Ramos (cell line): ENCODE data around the gene ZNF768.
"Not testable (repeated sequence)": the region's sequence is repeated elsewhere in the genome, so short reads cannot be mapped to it uniquely, and the experiment has no call there.

Source experiments
- in situ Hi-C: fragments of 300-500 bp; cut with MboI; formaldehyde crosslinking; loops from one replicate; pipeline ENCODE4 v1.14.3; 2022; ENCODE audit warnings: low sequenced_read_pairs; ENCODE audit not compliant: unreplicated experiment

Gene ZNF768

DNA sequence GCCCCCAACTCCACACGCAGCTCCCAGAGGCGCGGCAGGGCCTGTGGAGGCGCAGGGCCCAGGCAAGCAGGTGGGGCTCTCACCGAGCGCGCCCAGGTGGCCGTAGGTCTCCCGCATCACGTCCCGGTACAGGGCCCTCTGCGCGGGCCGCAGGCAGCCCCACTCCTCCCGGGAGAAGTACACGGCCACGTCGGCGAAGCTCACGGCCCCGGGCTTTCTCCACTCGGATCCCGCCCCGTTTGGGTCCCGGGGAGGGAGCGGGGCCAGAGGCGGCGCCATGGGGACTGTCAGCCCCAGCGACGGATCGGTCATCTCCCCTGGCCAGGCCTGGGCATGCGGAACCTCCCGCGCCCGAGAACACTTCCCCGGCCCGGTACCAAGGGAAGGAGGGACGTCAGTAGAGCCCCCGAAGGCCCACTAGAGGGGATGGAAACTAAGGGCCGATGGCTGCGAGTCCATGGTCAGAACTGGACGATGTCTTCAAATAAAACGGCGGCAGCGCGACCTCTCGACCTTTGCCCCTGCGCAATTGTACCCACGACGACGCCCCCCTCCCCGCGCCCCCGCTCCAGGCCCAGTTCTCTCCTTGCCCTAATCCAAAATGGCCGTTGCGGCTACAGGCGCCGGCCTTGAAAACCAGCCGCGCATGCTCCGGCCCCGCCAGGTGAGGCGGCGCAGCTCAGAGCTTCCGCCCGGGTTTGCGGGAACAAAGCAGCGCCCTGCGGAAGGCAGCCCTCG lies 8.2 kb upstream of the ZNF768 start, which contains the start of gene ZNF747:
TSS of gene ZNF747 (minus strand) at position 491 of the 738 bp plus-strand sequence. CDS start at position 312, 179 bp downstream.
- in situ Hi-C loops, result no loop called here

DNA sequence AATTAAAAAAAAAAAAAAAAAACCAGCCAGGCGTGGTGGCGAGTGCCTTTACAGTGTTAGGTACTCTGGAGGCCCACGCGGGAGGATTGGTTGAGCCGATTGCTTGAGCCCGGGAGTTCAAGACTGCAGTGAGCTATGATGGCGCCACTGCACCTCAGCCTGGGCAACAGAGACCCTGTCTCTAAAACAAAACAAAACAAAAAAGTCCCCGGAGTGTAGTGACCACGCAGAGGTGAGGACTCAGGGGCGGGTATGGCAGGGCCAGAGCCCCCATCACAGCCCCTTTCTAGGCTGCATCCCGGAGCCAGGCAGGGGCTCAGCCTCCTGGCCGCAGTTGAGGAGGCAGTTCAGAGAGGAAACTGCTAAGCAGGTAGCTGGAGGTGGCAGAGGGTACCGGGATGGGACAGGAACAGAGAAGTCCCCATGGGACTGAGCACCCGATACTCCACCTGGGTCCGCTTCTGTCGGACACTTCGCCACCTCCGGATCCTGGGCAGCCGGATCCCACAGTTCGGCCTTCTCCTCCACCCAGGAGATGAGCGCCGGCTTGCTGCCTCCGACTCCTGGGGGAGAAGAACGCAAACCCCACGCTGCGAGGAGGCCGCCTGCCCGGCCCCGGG lies 7.5 kb upstream of the ZNF768 start:
- in situ Hi-C loops, result no loop called here

DNA sequence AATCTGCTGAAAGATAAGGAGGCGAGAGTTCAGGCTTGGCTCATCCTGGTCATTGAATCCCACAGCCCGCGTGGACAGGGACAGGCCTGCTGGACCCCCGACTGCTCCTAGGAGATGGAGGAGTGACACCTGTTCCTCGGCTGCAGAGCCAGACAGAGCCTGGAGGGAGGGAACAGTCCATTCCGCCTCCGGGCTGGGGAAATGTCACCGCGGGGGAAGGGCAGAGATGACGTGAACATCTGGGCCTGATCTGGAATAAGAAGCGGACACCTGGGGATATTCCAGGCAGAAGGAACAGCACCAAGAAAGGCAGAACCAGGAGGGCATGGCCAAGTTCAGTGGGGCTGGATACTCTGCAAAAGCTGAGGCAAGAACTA lies 6.8 kb upstream of the ZNF768 start:
- in situ Hi-C loops, result no loop called here

DNA sequence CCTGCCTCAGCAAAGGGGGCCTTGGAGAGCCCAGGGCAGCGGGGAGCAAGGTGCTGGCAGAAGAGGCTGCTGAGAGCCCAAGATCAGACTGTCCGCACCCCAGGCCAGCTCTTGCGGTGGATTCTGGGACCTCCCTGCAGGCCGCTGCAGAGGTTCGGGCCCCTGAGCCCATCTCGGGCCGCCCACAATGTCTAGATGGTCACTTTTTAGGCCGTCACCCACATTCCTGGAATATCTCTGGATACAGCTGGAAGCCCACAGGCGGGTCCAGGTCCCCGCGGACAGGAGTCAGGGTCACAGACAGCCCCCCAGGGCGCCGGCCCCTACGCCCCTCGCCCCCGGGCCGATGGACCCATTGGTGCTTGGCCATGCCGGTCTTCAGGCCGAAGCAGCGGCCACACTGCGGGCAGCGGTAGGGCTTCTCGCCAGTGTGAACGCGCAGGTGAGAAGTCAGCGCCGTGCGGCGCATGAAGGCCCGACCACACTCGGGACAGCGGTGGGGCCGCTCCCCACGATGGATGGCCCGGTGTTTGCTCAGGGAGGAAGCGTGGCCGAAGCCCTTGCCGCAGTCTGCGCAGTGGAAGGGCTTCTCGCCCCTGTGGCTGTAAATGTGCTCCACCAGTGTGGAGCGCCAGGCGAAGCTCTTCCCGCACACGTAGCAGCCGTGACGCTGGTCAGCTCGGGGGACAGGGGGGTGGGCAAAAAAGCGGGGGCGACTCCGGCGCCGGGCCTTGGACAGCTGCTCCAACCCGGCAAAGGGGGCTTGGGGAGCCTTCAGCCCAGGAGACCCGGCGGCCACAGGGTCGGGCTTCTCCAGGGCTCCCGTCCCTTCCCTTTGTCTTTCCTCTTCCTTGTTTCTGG lies 6.1 kb upstream of the ZNF768 start:
- in situ Hi-C loops, result no loop called here

DNA sequence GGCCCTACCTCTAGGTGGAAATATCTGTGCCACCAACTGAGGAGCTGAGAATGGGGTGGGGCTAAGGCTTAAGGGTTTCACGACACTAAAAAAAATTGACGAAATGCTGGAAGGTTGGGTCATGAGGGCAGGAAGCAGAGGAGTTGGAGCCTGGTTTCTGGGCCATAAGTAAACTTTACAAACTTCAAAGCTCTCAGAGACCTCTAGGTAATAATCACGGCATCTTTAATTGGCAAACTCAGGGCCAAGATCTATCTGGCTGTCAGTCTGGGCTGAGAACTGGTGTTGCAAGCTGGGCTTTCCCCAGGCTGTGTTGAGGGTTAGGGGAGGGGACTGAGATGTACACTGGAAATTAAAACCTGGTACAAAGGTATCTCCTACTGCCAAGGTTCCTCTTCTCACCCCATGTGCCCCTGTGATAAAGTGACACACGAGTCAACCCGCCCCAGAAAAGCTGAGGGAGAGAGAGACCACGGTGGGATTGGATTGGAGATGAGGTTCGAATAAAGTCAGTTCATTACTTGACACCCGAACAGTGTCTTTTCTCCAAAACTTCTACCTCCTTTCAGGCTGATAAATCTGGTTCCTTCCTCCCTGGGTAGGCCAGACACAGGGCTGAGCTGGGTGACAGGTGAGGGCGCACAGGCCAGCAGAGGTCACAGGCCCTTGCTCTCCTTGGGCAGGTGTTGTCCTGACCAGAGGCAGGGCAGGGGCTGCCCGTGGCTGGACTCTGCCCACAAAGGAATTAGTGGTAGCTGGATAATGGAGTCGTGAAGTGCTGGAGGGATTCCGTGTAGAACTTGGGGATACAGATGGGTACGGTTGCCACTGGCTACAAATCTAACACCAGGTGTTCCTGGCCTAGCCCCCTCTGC lies 4.0 kb upstream of the ZNF768 start:
- in situ Hi-C loops, result no loop called here

DNA sequence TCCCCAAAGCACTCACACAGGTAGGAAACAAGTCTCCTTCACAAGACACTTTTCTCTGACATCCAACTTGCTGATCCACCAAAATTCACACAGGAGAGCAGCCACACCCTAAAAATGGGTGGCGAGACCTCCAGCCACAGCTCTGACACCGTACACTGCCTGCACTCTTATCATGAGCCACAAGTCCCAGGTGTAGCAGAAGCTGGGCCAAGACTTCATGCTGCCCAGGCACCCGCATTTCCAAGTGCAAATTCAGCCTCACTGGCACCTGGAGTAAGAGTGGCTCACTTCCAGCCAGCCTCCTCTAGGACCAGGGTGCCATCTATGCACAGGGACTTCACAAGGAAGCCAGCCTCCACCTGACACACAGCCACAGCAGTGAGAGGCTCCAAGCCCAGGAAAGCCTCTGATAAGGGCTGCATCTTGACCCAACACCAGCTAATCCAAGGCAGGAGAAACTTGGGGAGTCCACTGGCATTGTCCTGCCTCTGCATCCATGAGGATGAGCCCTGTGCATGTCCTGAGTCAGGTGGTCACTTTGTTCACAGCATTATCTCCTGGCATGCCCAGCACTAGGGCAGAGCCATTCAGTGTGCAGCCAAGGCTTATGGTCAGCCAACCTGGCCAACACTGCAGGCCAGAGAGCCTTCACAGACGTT lies 2.6 kb upstream of the ZNF768 start:
- in situ Hi-C loops, result no loop called here

DNA sequence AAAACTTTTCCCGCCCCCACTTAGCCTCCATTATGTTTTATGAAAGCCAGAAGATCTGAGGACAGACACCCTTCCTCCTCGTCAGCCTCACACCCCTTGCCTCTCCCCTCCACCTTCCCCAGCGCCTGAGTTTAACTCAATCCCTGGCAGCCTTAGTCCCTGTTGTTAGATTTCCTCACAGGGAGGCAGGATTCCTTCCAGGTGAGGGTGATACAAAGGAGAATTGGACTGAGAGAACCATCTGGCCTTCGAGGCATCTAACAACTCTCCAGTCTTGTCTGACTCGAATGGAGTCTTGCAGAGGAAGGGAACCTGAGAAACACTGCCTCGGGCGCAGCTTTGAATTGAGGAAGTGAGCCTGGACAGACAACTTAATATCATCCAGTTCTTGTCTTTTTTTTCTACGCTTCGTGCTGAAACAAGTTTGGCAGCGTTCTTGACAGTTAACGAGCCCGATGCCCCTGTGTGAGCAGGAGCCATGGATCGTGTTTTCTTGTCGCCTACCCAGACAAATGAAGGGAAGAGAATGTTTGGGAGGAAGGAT lies 1.3 kb upstream of the ZNF768 start:
- in situ Hi-C loops, result no loop called here

DNA sequence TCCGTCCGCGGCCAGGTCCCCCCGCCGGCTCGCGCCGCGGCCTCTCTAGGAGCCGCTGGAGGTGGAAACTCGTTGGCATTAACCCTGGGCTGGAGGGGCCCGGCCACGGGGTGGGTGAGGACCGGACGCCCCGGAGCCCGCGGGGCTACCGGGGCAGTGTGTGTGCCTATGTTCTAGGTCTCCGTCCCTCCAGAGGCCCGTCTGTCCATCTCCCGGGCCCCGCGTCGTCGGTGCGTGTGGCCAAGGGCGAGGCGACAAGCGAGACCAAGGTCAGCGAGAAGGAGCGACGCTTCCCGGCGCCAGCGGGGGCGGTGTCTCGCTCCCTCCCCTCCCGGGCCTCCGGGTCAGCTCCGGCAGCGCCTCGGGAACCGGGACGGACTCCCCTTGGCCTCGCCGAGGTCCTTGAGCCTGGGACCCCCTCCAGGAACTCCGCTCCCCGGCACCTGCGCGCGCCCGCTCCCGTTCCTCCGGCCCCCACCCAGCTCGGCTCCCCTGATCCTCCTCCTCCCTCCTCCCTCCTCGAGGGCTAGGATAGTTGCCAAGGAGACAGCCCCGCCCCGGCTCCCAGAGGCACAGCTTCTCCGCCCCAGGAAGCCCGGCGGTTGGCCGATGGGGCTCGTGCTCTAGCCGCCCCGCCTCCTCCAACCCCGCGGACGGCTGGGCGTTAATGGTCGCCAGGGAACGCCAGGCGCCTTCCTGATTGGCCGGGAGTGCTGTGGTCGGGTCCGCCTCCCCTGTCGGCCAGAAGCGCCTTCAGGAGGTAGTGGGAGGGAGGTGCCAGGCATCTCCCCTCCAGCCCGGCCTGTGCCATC lies 663 bp upstream of the ZNF768 start:
- in situ Hi-C loops, result no loop called here

DNA sequence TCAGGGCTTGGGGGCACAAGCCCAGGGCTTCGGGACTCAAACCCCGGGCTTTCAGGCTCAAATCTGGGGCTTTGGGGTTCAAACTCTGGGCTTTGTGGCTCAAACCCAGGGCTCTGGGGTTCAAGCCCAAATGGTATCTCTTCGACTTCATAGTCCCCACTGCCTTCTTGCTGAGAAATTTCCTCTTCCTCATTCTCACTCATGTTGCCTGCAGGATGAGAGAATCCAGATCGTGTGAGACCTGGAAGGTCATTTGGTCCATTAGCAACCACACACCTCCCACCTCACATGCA lies 576 bp downstream of the ZNF768 start:
- in situ Hi-C loops, result no loop called here

DNA sequence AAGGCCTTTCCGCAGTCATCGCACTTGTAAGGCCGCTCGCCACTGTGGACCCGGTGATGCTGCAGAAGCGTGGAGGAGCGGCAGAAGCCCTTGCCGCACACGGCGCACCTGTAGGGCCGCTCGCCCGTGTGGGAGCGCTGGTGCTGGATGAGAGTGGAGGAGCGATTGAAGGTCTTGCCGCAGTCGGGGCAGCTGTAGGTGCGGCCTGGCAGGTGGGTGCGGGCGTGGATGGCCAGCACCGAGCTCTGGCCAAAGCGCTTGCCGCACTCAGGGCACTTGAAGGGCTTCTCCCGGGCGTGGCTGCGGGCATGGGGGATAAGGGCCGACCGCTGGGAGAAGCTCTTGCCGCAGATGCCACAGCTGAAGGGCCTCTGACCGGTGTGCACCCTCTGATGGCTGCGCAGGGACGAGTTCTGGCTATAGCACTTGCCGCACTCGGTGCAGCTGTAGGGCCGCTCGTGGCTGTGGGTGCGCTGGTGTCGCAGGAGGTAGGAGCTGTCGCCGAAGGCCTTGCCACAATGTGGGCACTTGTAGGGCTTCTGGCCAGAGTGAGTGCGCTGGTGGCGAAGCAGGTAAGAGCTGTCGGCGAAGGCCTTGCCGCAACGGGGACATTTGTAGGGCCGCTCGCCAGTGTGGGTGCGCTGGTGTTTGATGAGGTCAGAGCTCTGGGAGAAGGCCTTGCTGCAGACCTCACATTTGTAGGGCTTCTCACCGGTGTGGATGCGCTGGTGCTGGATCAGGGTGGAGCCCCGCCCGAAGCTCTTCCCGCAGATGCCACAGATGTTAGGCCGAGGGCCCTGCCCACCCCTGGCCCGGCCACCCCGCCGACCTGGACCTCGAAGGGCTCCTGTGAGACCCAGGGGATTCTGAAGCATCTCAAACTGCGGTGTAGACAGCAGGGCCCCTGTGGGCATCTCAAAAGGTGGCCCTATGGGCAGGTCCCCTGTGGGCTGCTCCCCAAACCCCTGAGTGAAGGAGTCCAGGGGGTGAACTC lies 1.5 kb downstream of the ZNF768 start:
- in situ Hi-C loops, result no loop called here

DNA sequence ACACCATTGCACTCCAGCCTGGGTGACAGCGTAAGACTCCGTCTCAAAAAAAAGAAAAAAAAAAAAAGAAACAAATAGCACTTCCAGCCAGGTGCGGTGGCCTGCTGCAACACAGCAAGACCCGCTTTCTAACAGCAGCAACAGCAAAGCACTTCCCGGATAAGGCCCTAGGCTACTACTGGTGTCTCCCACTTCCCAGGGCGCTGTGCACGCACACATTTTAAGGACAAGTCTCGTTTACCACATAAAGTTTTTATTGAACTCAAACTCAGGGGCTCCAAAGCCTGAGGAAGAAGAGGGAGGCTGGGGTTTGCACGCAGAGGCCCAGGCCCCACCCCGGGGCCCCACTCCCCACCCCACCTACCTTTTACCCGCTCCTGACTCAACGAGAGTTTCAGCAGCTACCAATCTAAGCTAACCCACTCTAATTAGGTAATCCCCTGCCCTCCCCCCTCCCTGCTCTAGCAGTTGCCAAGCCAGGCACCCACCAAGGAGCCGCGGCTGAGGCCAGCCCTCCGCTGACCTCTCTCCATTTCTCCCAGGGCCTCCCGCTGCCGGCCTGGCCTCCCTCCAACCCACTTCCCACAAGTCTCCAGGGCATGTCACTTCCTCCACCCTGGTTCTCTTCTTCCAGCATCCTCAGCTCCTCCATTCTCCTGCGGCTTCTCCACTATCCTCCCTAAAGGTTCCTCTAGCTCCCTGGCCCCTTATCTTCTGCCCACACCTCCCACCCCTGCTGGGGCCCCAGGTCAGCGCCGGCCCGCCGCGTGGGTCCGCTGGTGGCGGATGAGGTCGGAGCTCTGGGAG lies 2.4 kb downstream of the ZNF768 start:
- in situ Hi-C loops, result no loop called here

DNA sequence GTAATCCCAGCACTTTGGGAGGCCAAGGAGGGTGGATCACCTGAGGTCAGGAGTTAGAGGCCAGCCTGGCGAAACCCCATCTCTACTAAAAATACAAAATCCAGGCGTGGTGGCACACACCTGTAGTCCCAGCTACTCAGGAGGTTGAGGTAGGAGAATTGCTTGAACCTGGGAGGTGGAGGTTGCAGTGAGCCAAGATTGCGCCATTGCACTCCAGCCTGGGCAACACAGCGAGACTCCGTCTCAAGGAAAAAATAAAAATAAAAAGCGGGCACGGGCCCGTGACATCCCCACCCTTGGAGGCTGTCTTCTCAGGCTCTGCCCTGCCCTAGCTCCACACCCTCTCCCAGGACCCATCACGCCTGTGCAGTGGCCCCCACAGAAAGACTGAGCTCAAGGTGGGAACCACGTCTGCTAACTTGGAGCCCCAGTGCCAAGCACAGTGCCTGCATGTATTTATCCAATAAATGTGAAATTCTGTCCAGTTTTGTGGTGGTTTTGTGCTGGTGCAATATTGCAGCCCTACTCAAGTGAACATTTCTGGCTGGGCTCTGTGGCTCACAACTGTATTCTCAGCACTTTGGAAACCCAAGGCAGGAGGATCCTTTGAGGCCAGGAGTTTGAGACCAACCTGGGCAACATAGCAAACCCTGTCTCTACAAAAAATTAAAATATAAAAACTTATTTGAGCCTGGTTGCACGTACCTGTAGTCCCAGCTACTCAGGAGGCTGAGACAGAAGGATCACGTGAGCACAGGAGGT lies 3.5 kb downstream of the ZNF768 start:
- in situ Hi-C loops, result not testable (repeated sequence)

DNA sequence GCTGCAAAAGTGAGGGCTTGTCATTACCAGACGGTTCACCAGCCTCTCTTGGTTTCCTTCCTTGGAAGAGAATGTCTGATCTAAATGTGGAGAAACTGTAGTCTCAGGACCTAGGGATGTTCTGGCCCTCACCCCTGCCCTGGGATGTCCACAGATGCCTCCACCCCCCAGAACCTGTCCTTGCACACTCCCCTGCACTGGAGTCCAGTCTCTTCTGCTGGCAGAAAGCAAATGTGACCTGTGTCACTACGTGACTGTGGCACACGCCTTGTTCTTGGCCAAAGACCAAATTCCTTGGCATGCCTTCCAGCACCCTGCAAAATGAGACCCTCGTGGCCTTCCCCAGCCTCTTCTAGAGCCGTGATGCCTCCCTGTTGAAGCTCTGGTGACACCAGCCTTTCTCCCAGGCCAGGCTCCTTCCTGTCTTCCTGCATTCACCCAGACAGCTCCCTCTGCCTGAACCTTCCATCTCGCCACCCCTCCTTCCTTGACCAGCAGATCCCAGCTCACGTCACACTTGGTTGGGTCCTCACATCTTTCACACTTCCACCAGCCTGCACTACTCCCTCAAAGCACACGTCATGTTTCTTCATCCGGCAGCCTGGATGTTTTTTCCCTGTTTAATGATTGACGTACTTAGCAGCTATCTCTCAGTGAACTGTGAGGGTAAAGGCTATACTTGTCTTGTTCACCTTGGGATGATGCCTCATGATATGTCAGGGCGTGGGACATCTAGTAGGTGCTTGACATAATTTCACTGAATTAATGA lies 4.3 kb downstream of the ZNF768 start:
- in situ Hi-C loops, result no loop called here

DNA sequence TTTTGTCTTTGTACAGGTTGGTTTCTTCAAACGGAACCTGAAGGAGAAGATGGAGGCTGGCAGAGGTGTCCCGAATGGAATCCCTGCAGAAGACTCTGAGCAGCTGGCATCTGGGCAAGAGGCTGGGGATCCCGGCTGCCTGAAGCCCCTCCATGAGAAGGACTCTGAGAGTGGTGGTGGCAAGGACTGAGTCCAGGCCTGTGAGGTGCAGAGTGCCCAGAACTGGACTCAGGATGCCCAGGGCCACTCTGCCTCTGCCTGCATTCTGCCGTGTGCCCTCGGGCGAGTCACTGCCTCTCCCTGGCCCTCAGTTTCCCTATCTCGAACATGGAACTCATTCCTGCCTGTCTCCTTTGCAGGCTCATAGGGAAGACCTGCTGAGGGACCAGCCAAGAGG lies 4.9 kb downstream of the ZNF768 start:
- in situ Hi-C loops, result no loop called here
